ENCODE results near the gene SKIDA1.

DNA sequence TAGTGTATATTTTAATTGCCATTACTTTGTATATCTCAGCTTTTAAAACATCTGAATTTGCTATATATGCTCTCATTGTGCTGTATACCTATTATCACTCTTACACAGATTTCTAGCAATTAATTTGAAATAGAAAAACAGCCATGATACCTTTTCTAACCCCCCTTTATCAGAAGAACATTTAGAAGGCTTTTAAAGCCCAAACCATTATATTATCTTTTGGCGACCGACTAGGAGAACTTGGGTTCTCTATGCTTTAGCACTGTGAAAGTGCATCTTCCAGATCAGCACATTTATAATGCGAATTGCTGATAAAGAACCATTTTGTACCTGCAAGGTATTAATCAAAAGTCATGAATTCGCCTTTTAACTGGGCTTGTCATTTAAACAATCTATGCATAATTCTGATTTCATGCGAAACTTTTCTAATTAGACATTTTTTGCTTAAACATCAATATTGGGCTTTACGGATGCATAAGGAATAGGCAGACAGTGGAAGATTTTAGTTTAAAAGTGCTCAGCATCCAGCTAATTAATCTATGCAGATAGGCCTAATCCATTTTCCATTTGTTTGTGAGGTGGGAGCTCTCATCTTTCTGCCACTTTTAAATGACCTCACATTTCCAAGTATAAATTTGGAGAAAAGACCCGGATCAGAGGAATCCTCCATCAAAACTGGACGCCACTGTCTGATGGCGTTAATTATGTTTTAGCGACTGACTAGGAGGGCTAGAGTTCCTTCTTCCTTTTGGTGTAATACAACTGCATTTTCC lies 7.4 kb upstream of the SKIDA1 start:
- TF ChIP-seq, protein P1, sequence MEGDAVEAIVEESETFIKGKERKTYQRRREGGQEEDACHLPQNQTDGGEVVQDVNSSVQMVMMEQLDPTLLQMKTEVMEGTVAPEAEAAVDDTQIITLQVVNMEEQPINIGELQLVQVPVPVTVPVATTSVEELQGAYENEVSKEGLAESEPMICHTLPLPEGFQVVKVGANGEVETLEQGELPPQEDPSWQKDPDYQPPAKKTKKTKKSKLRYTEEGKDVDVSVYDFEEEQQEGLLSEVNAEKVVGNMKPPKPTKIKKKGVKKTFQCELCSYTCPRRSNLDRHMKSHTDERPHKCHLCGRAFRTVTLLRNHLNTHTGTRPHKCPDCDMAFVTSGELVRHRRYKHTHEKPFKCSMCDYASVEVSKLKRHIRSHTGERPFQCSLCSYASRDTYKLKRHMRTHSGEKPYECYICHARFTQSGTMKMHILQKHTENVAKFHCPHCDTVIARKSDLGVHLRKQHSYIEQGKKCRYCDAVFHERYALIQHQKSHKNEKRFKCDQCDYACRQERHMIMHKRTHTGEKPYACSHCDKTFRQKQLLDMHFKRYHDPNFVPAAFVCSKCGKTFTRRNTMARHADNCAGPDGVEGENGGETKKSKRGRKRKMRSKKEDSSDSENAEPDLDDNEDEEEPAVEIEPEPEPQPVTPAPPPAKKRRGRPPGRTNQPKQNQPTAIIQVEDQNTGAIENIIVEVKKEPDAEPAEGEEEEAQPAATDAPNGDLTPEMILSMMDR (IDR thresholded peaks at IDR 0.05): no peak
- TF ChIP-seq EZH2phosphoT487 (IDR thresholded peaks at IDR 0.05) (no peak), EZH2 (IDR thresholded peaks at IDR 0.05) (no peak)

All from neural progenitor cell (in vitro differentiated cells).